ENCODE data around the gene ZFP1. TPM values are rescaled to one million over a fixed set of nuclear protein-coding genes. Genes with fewer than 3 reads are reported as not detected.

The ZFP1 gene
- total and polyA plus RNA-seq, 2 donors (not counting 1 experiment from before 2014, with no cell fraction given): 9.8 to 14.4 TPM

GRCh38 chr16:75138636-75139035 is 9.7 kb upstream of the ZFP1 start:
- Histone ChIP-seq H3K79me2 (ENCODE audit: control insufficient read depth, insufficient read depth, low read length) (no peaks in the 10 kb centered on the region), H3K9ac (ENCODE audit: insufficient read depth, low read length) (no peak overlapping the region), H3K9me3 (ENCODE audit: control insufficient read depth, insufficient read depth, low read depth, low read length) (no peaks in the 10 kb centered on the region), H3K4me1 (ENCODE audit: control insufficient read depth, extremely low read depth, insufficient read depth, low read length) (no peaks in the 10 kb centered on the region), H3K27ac (ENCODE audit: insufficient read depth, low read length) (no peak overlapping the region), H4K20me1 (ENCODE audit: control insufficient read depth, extremely low read depth, insufficient read depth, low read length) (no peaks in the 10 kb centered on the region), H3K36me3 (ENCODE audit: control insufficient read depth, insufficient read depth, low read length) (no peaks in the 10 kb centered on the region), H3K4me3 (replicated peaks in 1 of 4; ENCODE audit: control extremely low read depth in 1 of 4, insufficient read depth in 1 of 4, low read depth in 3 of 4, low read length in 4 of 4) (no peak overlapping the region), H2AFZ (ENCODE audit: low read length) (no peak overlapping the region), H3K27me3 (ENCODE audit: control insufficient read depth, insufficient read depth, low read length) (no peaks in the 10 kb centered on the region), H3K4me2 (ENCODE audit: extremely low read depth, insufficient read depth, low read length) (no peak overlapping the region)
- no peak for DNase-seq (ENCODE audit: low read depth in 2 of 2)
- TF ChIP-seq EZH2 (IDR thresholded peaks at IDR 0.05; ENCODE audit: low read length, missing control alignments): no peak
- TF ChIP-seq, protein P1, sequence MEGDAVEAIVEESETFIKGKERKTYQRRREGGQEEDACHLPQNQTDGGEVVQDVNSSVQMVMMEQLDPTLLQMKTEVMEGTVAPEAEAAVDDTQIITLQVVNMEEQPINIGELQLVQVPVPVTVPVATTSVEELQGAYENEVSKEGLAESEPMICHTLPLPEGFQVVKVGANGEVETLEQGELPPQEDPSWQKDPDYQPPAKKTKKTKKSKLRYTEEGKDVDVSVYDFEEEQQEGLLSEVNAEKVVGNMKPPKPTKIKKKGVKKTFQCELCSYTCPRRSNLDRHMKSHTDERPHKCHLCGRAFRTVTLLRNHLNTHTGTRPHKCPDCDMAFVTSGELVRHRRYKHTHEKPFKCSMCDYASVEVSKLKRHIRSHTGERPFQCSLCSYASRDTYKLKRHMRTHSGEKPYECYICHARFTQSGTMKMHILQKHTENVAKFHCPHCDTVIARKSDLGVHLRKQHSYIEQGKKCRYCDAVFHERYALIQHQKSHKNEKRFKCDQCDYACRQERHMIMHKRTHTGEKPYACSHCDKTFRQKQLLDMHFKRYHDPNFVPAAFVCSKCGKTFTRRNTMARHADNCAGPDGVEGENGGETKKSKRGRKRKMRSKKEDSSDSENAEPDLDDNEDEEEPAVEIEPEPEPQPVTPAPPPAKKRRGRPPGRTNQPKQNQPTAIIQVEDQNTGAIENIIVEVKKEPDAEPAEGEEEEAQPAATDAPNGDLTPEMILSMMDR (conservative IDR thresholded peaks at IDR 0.05 in 1 of 2, IDR thresholded peaks at IDR 0.05 in 1 of 2; ENCODE audit: low read depth in 1 of 2, low read length in 2 of 2): no peak

- no peak overlapping the region for H3K27ac ChIP-seq (ENCODE audit: insufficient read depth, low read length)
- TF ChIP-seq EZH2 (IDR thresholded peaks at IDR 0.05; ENCODE audit: low read length, missing control alignments): no peak
- TF ChIP-seq, protein P1 (conservative IDR thresholded peaks at IDR 0.05 in 1 of 2, IDR thresholded peaks at IDR 0.05 in 1 of 2; ENCODE audit: low read depth in 1 of 2, low read length in 2 of 2): no peak
- no peak overlapping the region for H2AFZ ChIP-seq (ENCODE audit: low read length)
- H3K36me3 ChIP-seq (ENCODE audit: control insufficient read depth, insufficient read depth, low read length): no peaks in the 10 kb centered on the region
- H3K9me3 ChIP-seq (ENCODE audit: control insufficient read depth, insufficient read depth, low read depth, low read length): no peaks in the 10 kb centered on the region
- H3K4me1 ChIP-seq (ENCODE audit: control insufficient read depth, extremely low read depth, insufficient read depth, low read length): no peaks in the 10 kb centered on the region
- H3K27me3 ChIP-seq (ENCODE audit: control insufficient read depth, insufficient read depth, low read length): no peaks in the 10 kb centered on the region
- H3K79me2 ChIP-seq (ENCODE audit: control insufficient read depth, insufficient read depth, low read length): no peaks in the 10 kb centered on the region
- no peak overlapping the region for H3K9ac ChIP-seq (ENCODE audit: insufficient read depth, low read length)
- no peak for DNase-seq (ENCODE audit: low read depth in 2 of 2)
- H3K4me3 ChIP-seq (replicated peaks in 1 of 4; ENCODE audit: control extremely low read depth in 1 of 4, insufficient read depth in 1 of 4, low read depth in 3 of 4, low read length in 4 of 4): no peak overlapping the region
- no peaks in the 10 kb centered on the region for H4K20me1 ChIP-seq (ENCODE audit: control insufficient read depth, extremely low read depth, insufficient read depth, low read length)
- no peak overlapping the region for H3K4me2 ChIP-seq (ENCODE audit: extremely low read depth, insufficient read depth, low read length)
Observed at GRCh38 chr16:75139498-75139897, 8.8 kb upstream of the ZFP1 start.

DNA sequence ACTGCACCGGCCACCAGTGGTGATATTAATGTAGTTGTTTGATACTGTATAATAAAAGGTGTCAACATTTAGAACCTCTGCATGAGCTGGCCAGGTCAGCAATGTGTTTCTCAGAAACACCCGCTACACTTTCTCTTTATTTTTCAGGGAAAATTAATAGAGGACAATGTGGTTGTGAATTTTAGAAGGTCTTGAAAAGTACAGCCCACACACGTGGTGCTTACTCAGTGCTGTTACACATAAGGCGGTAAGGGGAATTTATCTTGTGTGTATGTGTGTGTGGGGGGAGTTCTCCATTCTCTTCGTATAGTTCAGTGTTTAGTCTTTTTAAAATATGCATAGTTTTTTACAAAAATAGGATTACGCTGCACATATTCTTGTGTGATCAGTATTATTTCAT is 4.4 kb upstream of the ZFP1 start:
- Histone ChIP-seq H3K36me3 (ENCODE audit: control insufficient read depth, insufficient read depth, low read length) (no peaks in the 10 kb centered on the region), H4K20me1 (ENCODE audit: control insufficient read depth, extremely low read depth, insufficient read depth, low read length) (no peaks in the 10 kb centered on the region), H3K9me3 (ENCODE audit: control insufficient read depth, insufficient read depth, low read depth, low read length) (no peaks in the 10 kb centered on the region), H3K9ac (ENCODE audit: insufficient read depth, low read length) (no peak overlapping the region), H3K4me3 (replicated peaks in 1 of 4; ENCODE audit: control extremely low read depth in 1 of 4, insufficient read depth in 1 of 4, low read depth in 3 of 4, low read length in 4 of 4) (no peak overlapping the region), H3K4me2 (ENCODE audit: extremely low read depth, insufficient read depth, low read length) (no peak overlapping the region), H3K27me3 (ENCODE audit: control insufficient read depth, insufficient read depth, low read length) (peaks cover 3% of the 10 kb centered on the region), H3K27ac (ENCODE audit: insufficient read depth, low read length) (no peak overlapping the region), H3K4me1 (ENCODE audit: control insufficient read depth, extremely low read depth, insufficient read depth, low read length) (no peaks in the 10 kb centered on the region), H3K79me2 (ENCODE audit: control insufficient read depth, insufficient read depth, low read length) (peaks cover under 1% of the 10 kb centered on the region), H2AFZ (ENCODE audit: low read length) (no peak overlapping the region)
- DNase-seq (ENCODE audit: low read depth in 2 of 2): no peak
- TF ChIP-seq, protein P1 (conservative IDR thresholded peaks at IDR 0.05 in 1 of 2, IDR thresholded peaks at IDR 0.05 in 1 of 2; ENCODE audit: low read depth in 1 of 2, low read length in 2 of 2): no peak

Data from fibroblast of lung (primary cell).